Fibroblast of lung (primary cell): Measurements from ENCODE around the gene TSPAN1. TPM values are rescaled to one million over a fixed set of nuclear protein-coding genes. Genes with fewer than 3 reads are reported as not detected.

Experiments
- DNase-seq, 2 donors: peaks; one replicate each; pipeline versions ENCODE4 v3.0.0 to v3.0.0-alpha.2; 2010; ENCODE audit warnings: low read depth in 2 of 2
- H2AFZ ChIP-seq: 2 replicates; pipeline ENCODE4 v1.5.1; 2012; ENCODE audit warnings: low read length, control low read depth, inconsistent platforms
- H3K27ac ChIP-seq: 2 replicates; pipeline ENCODE4 v1.5.1; 2011; ENCODE audit warnings: low read length, control low read depth; ENCODE audit not compliant: insufficient read depth
- H3K27me3 ChIP-seq: 2 replicates; pipeline ENCODE4 v1.5.1; 2011; ENCODE audit warnings: mild to moderate bottlenecking, low read length; ENCODE audit not compliant: control insufficient read depth, insufficient read depth
- H3K36me3 ChIP-seq: 2 replicates; pipeline ENCODE4 v1.5.1; 2011; ENCODE audit warnings: low read length; ENCODE audit not compliant: control insufficient read depth, insufficient read depth
- H3K4me1 ChIP-seq: 2 replicates; pipeline ENCODE4 v1.5.1; 2011; ENCODE audit warnings: low read length; ENCODE audit not compliant: control insufficient read depth, insufficient read depth; ENCODE audit errors: extremely low read depth
- H3K4me2 ChIP-seq: 2 replicates; pipeline ENCODE4 v1.5.1; 2011; ENCODE audit warnings: low read length, control low read depth; ENCODE audit not compliant: insufficient read depth; ENCODE audit errors: extremely low read depth
- H3K4me3 ChIP-seq, 4 experiments: fragments of 200-600 bp in 1 of 4; sonication (generic) in 1 of 4; replicated peaks in 1 of 4; 2 replicates each; pipeline ENCODE4 v1.5.1; 2011 to 2016; ENCODE audit warnings: low read length in 4 of 4, low read depth in 3 of 4, mild to moderate bottlenecking in 3 of 4, control low read depth in 2 of 4, inconsistent platforms in 1 of 4, mixed read lengths in 1 of 4; ENCODE audit not compliant: insufficient read depth in 1 of 4; ENCODE audit errors: control extremely low read depth in 1 of 4
- H3K79me2 ChIP-seq: 2 replicates; pipeline ENCODE4 v1.5.1; 2012; ENCODE audit warnings: mild to moderate bottlenecking, low read length, inconsistent platforms; ENCODE audit not compliant: control insufficient read depth, insufficient read depth
- H3K9ac ChIP-seq: 2 replicates; pipeline ENCODE4 v1.5.1; 2011; ENCODE audit warnings: mild to moderate bottlenecking, low read length, control low read depth; ENCODE audit not compliant: insufficient read depth
- H3K9me3 ChIP-seq: 2 replicates; pipeline ENCODE4 v1.5.1; 2012; ENCODE audit warnings: low read depth, low read length; ENCODE audit not compliant: control insufficient read depth, insufficient read depth
- H4K20me1 ChIP-seq: 2 replicates; pipeline ENCODE4 v1.5.1; 2011; ENCODE audit warnings: low read length; ENCODE audit not compliant: control insufficient read depth, insufficient read depth; ENCODE audit errors: extremely low read depth
- CTCF ChIP-seq, 2 donors: IDR thresholded peaks in 1 of 2; conservative IDR thresholded peaks in 1 of 2; 1 replicate in 1 of 2; 2 replicates in 1 of 2; pipeline ENCODE4 v1.5.1; 2011 to 2012; ENCODE audit warnings: low read length in 2 of 2, control low read depth in 1 of 2, inconsistent platforms in 1 of 2, low read depth in 1 of 2, mild to moderate bottlenecking in 1 of 2
- EZH2 ChIP-seq: IDR thresholded peaks from 2 replicates; pipeline ENCODE4 v1.5.1; 2012; ENCODE audit warnings: low read length, control low read depth, mild to moderate bottlenecking; ENCODE audit errors: missing control alignments
- polyA plus RNA-seq, 2 donors: library from polyadenylated mRNA; depleted of rRNA in 1 of 2; stranded (reverse) in 1 of 2; unstranded in 1 of 2; fragments of >200 nt; gene quantifications; 2 replicates each; pipeline ENCODE4 v1.2.1, GENCODE V29; 2011 to 2012; ENCODE audit warnings: missing spikeins in 1 of 2
- total RNA-seq: library from RNA; depleted of rRNA; stranded (reverse); fragments of >200 nt; gene quantifications from 2 replicates; pipeline ENCODE4 v1.2.1, GENCODE V29; 2014

TSPAN1 gene
- total and polyA plus RNA-seq, 2 donors (not counting 1 experiment from before 2014, with no cell fraction given), result 0.17 to 0.94 TPM

- peaks cover 6% of the 10 kb centered on the region for H3K4me1 ChIP-seq
- no peaks in the 10 kb centered on the region for H3K9me3 ChIP-seq
- no peak overlapping the region for H3K4me3 ChIP-seq
- H3K27me3 ChIP-seq, result peaks cover 13% of the 10 kb centered on the region
- no peak overlapping the region for H3K27ac ChIP-seq
- no peak overlapping the region for H2AFZ ChIP-seq
- H3K36me3 ChIP-seq, result no peaks in the 10 kb centered on the region
- H3K9ac ChIP-seq, result no peak overlapping the region
- H3K79me2 ChIP-seq, result no peaks in the 10 kb centered on the region
- DNase-seq, result peak; percentile 32 to 42
- TF ChIP-seq EZH2 (no peak), CTCF (conservative IDR thresholded peaks at IDR 0.05 in 1 of 2, IDR thresholded peaks at IDR 0.05 in 1 of 2; ENCODE audit: low read depth in 1 of 2, low read length in 2 of 2) (no peak)
- no peaks in the 10 kb centered on the region for H4K20me1 ChIP-seq
- H3K4me2 ChIP-seq, result no peak overlapping the region
Observed at GRCh38 chr1:46173361-46173856, 1.5 kb upstream of the TSPAN1 start.

- Histone ChIP-seq H3K9ac (no peak overlapping the region), H4K20me1 (no peaks in the 10 kb centered on the region), H2AFZ (no peak overlapping the region), H3K4me2 (no peak overlapping the region), H3K27ac (no peak overlapping the region), H3K4me3 (no peak overlapping the region), H3K4me1 (peaks cover 6% of the 10 kb centered on the region), H3K9me3 (no peaks in the 10 kb centered on the region), H3K36me3 (no peaks in the 10 kb centered on the region), H3K27me3 (no peaks in the 10 kb centered on the region), H3K79me2 (no peaks in the 10 kb centered on the region)
- no peak for DNase-seq
- no peak for TF ChIP-seq CTCF (conservative IDR thresholded peaks at IDR 0.05 in 1 of 2, IDR thresholded peaks at IDR 0.05 in 1 of 2; ENCODE audit: low read depth in 1 of 2, low read length in 2 of 2)
- TF ChIP-seq EZH2, result no peak
Observed at GRCh38 chr1:46175243-46175642, 356 bp downstream of the TSPAN1 start.

GRCh38 chr1:46176211-46176865 lies 1.5 kb downstream of the TSPAN1 start, which contains the start of gene P3R3URF:
P3R3URF (minus strand) TSS chr1:46176488; CDS start chr1:46176471, 17 bp downstream.
- H3K4me2 ChIP-seq, result no peak within 1 kb of the TSS
- no peaks in the 10 kb centered on the region for H3K79me2 ChIP-seq
- no peak within 1 kb of the TSS for H3K4me3 ChIP-seq
- no peaks in the 10 kb centered on the region for H4K20me1 ChIP-seq
- TF ChIP-seq EZH2 (no peak), CTCF (conservative IDR thresholded peaks at IDR 0.05 in 1 of 2, IDR thresholded peaks at IDR 0.05 in 1 of 2; ENCODE audit: low read depth in 1 of 2, low read length in 2 of 2) (no peak)
- peaks cover 6% of the 10 kb centered on the region for H3K4me1 ChIP-seq
- no peaks in the 10 kb centered on the region for H3K9me3 ChIP-seq
- H3K9ac ChIP-seq, result no peak within 1 kb of the TSS
- no peaks in the 10 kb centered on the region for H3K36me3 ChIP-seq
- no peak within 1 kb of the TSS for H2AFZ ChIP-seq
- DNase-seq, result no peak
- H3K27me3 ChIP-seq, result no peaks in the 10 kb centered on the region
- no peak within 1 kb of the TSS for H3K27ac ChIP-seq
